ENCODE data around the gene FAM219A.

DNA sequence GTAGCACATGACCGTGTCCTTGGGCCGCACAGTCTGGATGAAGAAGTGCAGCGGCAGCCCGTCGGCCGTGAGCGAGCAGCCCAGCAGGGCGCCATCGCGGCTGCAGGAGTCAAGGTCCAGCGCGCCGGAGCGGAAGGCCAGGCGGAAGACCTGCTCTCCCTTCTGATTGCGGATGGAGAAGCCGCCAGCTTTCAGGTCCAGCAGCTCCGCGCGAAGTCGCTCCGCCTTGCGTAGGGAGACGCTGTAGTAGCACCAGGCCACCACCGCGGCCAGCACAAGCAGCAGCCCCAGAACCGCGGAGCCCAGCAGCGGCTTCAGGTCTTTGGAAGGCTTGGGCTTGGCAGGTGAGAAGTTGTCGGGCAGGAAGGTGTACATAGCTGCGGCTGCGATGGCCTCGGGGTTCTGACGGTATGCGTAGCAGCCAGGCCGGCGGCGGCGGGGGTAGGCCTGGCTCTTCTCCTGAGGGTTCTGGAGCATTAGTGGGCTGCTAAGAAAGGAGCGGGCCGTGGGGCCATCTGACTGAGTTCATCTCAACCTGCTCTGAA is 85.8 kb downstream of the FAM219A start:
- TF ChIP-seq, protein P1, sequence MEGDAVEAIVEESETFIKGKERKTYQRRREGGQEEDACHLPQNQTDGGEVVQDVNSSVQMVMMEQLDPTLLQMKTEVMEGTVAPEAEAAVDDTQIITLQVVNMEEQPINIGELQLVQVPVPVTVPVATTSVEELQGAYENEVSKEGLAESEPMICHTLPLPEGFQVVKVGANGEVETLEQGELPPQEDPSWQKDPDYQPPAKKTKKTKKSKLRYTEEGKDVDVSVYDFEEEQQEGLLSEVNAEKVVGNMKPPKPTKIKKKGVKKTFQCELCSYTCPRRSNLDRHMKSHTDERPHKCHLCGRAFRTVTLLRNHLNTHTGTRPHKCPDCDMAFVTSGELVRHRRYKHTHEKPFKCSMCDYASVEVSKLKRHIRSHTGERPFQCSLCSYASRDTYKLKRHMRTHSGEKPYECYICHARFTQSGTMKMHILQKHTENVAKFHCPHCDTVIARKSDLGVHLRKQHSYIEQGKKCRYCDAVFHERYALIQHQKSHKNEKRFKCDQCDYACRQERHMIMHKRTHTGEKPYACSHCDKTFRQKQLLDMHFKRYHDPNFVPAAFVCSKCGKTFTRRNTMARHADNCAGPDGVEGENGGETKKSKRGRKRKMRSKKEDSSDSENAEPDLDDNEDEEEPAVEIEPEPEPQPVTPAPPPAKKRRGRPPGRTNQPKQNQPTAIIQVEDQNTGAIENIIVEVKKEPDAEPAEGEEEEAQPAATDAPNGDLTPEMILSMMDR (IDR thresholded peaks at IDR 0.05; ENCODE audit: low read depth, low read length): no peak
- TF ChIP-seq POLR2A (IDR thresholded peaks at IDR 0.05; ENCODE audit: extremely low read depth, insufficient read length) (no peak), MYC (IDR thresholded peaks at IDR 0.05; ENCODE audit: low read depth, low read length) (no peak)
